DND-41 (cell line): ENCODE results near the gene CALM1.

Experiments used
- CTCF ChIP-seq: IDR thresholded peaks from 2 replicates; pipeline ENCODE4 v1.5.1; 2012; ENCODE audit warnings: borderline replicate concordance, low read length, moderate library complexity, mild to moderate bottlenecking; ENCODE audit not compliant: poor library complexity, severe bottlenecking; ENCODE audit errors: extremely low read depth
- EZH2 ChIP-seq: IDR thresholded peaks from 3 replicates; pipeline ENCODE4 v1.6.1; 2012; ENCODE audit warnings: borderline replicate concordance, low read depth, mild to moderate bottlenecking, moderate library complexity, low read length, inconsistent platforms; ENCODE audit not compliant: severe bottlenecking

DNA sequence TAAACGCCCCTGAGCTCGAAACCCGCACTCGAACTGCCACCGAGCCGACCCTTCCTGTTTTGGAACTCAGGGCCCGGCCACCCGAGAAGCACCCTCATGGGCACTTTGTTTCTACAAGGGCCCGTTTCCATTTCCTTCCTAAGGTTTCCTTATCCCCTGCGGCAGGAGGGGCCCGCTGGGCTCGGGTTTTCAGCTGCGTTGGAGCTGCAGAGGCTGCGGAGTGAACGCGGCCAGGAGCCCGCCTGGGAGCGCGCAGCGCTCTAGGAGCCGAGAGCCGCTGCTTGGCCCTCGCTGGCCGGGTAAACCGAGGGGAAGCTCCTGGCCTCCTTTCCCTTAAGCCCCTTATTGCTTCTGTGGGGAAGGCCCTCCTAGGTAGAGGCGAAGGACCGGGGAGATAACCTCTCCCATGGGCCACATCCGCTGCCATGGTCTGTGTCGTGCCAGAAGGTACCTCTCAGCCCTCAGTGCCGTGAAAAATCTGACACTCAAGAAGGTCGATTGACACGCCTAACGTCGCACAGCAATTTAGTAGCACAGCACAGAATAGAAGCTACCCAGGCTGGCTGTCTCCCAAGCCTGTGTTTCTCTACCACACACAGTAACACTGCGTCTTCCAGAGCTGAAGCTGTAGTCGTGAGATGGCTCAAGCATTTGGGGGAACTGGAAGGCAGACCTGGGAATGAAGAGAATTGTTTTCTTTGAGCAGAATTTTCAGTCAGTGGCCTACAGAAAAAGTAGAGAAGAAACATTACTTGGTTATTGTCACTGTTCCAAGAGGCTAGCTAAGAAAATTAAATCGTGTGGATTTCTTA, 12.9 kb upstream of the CALM1 start:
- TF ChIP-seq CTCF: no peak
- no peak for TF ChIP-seq EZH2
